Activated naive CD8-positive, alpha-beta T cell (primary cell): ENCODE results near the gene CISH.
A peak's percentile ranks its signal among the peaks of the same experiment; 100 is the strongest.

Experiments used
- H3K27ac Mint-ChIP-seq: one replicate; pipeline ENCODE4 v1.8.0; 2021; ENCODE audit warnings: mixed read lengths
- H3K27me3 Mint-ChIP-seq: one replicate; pipeline ENCODE4 v1.8.0; 2021; ENCODE audit warnings: mixed read lengths
- H3K36me3 Mint-ChIP-seq: one replicate; pipeline ENCODE4 v1.8.0; 2021; ENCODE audit warnings: mixed read lengths
- H3K4me1 Mint-ChIP-seq: one replicate; pipeline ENCODE4 v1.8.0; 2021; ENCODE audit warnings: low read depth, mixed read lengths
- H3K4me3 Mint-ChIP-seq: one replicate; pipeline ENCODE4 v1.8.0; 2021; ENCODE audit warnings: mild to moderate bottlenecking, mixed read lengths
- H3K9me3 Mint-ChIP-seq: one replicate; pipeline ENCODE4 v1.8.0; 2021; ENCODE audit warnings: low read depth, mixed read lengths

CISH gene

DNA sequence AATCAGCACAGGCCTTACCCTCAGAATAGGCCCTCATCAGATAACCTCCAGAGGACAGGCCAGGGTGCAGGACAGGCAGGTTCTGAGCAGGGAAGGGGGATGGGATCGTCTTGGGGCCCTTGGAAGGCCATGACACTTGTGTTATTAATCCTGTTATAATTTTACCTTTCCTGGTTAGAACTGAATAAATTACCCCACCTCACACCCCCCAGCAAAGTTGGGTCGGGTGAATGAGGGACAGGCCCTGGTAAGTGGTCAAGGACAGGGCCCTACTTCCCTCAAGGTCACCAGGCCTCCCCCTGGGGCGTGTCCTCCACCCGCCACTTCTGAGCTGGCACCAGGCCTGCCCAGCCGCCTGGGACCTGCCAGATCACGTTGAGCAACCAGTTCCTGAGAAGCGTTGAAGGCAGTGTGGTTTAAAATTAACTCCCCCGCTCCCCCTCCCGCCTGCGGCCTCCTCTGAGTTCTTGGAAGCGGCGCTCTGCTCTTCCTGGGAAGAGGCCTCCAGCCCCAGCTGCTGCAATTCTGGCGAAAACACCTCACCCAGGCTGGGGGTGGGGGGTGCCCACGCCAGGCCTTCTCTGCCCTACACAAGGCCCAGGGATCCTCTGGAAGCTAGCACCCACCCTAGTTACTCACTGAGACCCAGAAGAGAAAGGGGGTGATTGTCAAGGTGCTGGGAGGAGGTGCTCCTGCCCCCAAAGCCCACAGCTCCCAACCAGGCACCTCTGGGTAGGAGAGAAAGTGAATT, 10.6 kb downstream of the CISH start:
- Mint-ChIP-seq H3K27ac (peak overlapping the region; percentile 100), H3K27me3 (no peaks in the 10 kb centered on the region), H3K4me1 (peaks cover 80% of the 10 kb centered on the region), H3K9me3 (no peaks in the 10 kb centered on the region), H3K36me3 (peaks cover 15% of the 10 kb centered on the region), H3K4me3 (peak overlapping the region; percentile 97)

DNA sequence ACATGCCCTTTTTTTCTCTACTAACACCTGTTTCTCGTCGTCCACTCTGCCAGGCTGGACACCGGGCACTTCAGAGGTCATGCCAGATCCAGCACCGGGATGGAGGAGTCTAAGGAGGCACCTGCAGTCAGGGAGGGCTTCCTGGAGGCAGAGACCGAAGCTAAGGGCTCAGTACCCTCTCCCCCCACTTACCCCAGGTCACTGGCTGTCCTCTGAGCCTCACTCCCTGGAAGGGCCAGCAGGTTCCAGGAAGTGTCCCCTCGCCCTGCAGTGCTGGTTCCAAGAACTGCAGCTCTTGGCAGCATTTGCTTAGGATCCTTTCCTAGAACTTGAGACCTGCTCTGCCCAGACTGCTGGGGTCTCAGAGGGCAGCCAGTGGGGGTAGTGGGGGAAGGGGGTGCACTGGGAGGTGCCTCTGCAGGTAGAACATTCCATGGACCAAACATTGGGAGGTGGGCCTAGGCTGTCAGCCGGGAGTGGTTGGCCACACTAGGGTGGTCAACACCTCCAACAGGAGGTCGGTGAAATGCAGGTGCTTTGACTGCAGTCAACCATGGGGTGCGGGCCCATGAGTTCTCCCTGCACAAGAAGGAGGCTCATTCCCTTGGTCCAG, 11.3 kb downstream of the CISH start:
- H3K4me1 Mint-ChIP-seq, result peaks cover 80% of the 10 kb centered on the region
- H3K27me3 Mint-ChIP-seq, result no peaks in the 10 kb centered on the region
- peaks cover 7% of the 10 kb centered on the region for H3K36me3 Mint-ChIP-seq
- H3K4me3 Mint-ChIP-seq, result peak overlapping the region; percentile 97
- H3K27ac Mint-ChIP-seq, result peak overlapping the region; percentile 100
- H3K9me3 Mint-ChIP-seq, result no peaks in the 10 kb centered on the region

DNA sequence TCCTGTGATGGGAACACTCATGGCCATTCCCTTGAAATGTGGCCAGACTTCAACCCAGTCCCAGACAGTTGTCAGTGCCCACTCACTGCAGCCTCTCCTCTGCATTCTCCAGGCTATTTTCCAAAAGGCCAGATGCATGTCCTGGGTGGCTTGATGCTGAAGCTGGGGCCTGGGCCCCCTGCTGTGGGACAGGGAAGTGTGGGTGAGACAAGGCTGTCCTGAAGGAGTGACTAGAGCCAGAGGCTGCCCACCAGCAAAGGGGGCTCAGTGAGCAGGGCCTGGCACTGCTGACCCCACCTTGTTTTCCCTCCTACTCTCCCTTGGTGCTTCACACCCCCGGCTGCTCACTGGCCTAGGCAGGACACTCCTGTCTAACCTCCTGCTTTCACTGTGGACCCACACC, 11.9 kb downstream of the CISH start:
- no peaks in the 10 kb centered on the region for H3K27me3 Mint-ChIP-seq
- H3K4me3 Mint-ChIP-seq, result peak overlapping the region; percentile 97
- peaks cover 8% of the 10 kb centered on the region for H3K36me3 Mint-ChIP-seq
- no peaks in the 10 kb centered on the region for H3K9me3 Mint-ChIP-seq
- H3K4me1 Mint-ChIP-seq, result peaks cover 80% of the 10 kb centered on the region
- H3K27ac Mint-ChIP-seq, result peak overlapping the region; percentile 100

DNA sequence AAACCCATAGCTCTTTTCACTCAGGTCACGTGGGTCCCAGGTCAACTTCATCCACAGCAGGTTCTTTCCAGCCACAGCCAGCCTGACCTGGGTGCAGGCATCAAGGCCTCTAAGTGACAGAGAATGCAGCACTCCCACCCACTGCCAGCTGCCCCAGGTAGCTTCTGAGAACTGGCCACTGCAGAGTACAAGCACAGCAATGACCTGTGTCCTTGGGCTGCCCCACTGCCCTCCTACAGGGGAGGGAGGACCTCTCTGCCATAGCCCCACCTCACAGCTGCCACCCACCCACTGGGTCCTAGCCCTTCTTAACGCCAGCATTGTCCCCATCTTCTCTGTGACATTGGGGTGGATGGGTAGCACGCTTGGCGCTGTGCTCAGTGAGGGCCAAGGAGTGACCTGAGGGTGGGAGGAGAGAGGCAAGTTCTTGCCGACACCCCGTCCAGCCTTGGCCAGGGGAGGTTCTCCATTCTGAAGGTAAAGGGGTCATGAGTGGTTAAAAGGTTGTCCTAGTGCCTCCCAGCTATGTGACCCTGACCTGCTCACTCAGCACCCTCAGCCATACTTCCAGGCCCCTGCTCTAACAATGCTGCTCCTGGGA, 12.4 kb downstream of the CISH start:
- peak overlapping the region; percentile 27 for H3K4me3 Mint-ChIP-seq
- H3K9me3 Mint-ChIP-seq, result no peaks in the 10 kb centered on the region
- H3K36me3 Mint-ChIP-seq, result peaks cover 4% of the 10 kb centered on the region
- peak overlapping the region; percentile 100 for H3K27ac Mint-ChIP-seq
- peaks cover 80% of the 10 kb centered on the region for H3K4me1 Mint-ChIP-seq
- H3K27me3 Mint-ChIP-seq, result no peaks in the 10 kb centered on the region

DNA sequence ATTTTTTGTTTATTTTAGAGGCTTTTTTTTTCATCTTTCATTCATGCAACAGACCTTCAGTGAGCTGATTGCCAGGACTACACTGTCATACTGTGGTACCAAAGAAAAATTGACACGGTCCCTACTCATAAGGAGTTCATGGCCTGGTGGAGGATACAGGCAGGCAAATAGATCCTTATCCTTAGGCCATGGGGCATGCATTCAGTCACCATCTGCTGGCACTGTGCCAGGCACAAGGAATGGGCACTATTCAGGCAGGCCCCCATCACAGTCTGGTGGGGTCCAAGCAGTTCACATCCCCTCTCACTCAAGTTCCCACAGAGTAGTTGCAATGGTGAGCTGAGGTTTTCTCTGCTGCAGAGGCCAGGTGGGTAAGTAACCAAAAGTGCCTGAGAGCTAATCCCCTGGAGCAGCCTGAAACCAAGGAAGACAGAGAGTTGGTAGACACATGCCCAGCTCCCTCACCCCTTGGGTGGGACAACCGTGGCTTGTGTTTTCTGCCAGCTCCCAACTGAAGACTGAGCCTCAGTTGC, 17.3 kb downstream of the CISH start:
- Mint-ChIP-seq H3K9me3 (no peaks in the 10 kb centered on the region), H3K27ac (peak overlapping the region; percentile 99), H3K36me3 (peaks cover 2% of the 10 kb centered on the region), H3K27me3 (no peaks in the 10 kb centered on the region), H3K4me3 (peak overlapping the region; percentile 13), H3K4me1 (peaks cover 72% of the 10 kb centered on the region)

DNA sequence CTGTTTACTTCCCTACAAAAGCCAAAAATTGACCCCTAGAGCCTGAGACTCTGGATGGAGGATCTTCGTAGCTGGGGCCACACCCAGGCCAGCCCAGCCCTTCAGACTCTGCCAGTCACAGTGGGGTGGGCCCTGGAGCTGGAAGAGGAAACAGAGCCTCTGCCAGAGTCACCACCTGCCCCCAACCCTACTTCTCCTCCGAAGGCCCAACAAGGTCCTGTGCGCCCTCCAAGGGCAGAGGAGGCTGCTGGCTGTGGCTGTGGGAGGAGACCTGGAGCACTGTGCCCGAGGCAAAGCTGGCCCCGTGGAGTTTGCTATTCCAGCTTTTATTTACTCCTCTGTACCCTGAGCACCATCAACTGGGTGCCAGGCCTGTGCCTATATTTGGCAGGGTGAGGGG, 19.0 kb downstream of the CISH start:
- H3K9me3 Mint-ChIP-seq, result no peaks in the 10 kb centered on the region
- H3K27me3 Mint-ChIP-seq, result no peaks in the 10 kb centered on the region
- peak overlapping the region; percentile 99 for H3K27ac Mint-ChIP-seq
- H3K4me1 Mint-ChIP-seq, result peaks cover 77% of the 10 kb centered on the region
- peak overlapping the region; percentile 67 for H3K4me3 Mint-ChIP-seq
- H3K36me3 Mint-ChIP-seq, result peaks cover 5% of the 10 kb centered on the region

DNA sequence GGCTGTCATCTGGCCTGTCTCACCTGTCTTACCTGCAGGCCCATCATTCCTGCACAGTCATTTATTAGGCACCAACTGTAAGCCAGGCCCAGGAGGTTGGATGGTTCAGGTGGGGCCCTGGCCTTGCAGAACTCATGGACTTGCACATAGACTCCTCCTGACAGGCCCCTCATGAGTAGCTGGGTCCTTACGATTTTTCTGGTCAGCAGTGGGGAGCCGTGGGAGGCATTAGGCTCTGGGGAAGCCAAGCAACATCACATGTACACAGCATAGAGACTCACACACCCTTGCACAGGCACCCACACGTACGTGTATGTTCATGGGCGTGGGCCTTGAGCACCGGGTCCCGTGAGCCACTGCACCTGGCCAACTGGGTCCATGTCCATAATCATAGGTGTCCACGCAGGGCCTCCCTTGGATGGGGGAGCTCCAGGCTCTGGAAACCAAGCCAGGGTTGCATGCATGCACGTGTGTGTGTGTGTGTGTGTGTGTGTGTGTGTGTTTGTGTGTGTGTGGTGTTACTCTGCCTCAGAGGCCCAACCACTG, 20.3 kb downstream of the CISH start:
- Mint-ChIP-seq H3K9me3 (no peaks in the 10 kb centered on the region), H3K4me3 (peak overlapping the region; percentile 72), H3K27me3 (no peaks in the 10 kb centered on the region), H3K4me1 (peaks cover 90% of the 10 kb centered on the region), H3K27ac (peak overlapping the region; percentile 99), H3K36me3 (peaks cover 5% of the 10 kb centered on the region)

DNA sequence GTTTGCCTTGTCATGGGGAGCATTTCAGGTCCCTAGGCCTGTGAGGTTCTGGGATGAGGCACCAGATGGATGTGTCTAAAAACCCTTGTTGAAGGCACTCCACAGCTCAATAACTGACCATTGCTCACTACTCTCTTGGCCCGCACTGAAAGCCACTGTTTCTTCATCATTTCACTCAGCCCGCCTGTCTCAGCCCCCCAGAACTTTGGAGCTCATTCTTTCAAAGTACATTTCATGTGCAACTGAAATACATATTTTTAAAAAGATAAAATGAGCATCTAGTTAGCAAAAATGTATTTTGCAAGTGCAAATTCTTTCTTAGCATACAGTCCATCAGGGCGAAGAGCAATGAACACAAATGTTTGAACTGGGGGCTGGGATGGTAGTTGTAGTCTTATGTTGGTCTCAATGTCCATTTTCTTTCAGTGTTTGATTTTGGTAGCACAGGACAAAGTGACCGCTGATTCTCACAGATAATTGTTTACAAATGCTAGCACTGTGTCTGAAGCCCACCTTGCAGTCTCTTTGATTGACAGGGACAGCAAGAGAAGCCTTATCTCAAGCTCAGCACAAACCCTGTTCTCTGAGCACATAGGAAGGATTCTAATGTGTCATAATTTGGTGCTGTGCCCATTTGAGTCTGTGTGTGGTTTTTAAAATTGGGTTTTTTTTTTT, 22.7 kb downstream of the CISH start:
- Mint-ChIP-seq H3K27me3 (no peaks in the 10 kb centered on the region), H3K27ac (peak overlapping the region; percentile 99), H3K4me1 (peaks cover 86% of the 10 kb centered on the region), H3K4me3 (peak overlapping the region; percentile 63), H3K36me3 (peaks cover 9% of the 10 kb centered on the region), H3K9me3 (no peaks in the 10 kb centered on the region)

DNA sequence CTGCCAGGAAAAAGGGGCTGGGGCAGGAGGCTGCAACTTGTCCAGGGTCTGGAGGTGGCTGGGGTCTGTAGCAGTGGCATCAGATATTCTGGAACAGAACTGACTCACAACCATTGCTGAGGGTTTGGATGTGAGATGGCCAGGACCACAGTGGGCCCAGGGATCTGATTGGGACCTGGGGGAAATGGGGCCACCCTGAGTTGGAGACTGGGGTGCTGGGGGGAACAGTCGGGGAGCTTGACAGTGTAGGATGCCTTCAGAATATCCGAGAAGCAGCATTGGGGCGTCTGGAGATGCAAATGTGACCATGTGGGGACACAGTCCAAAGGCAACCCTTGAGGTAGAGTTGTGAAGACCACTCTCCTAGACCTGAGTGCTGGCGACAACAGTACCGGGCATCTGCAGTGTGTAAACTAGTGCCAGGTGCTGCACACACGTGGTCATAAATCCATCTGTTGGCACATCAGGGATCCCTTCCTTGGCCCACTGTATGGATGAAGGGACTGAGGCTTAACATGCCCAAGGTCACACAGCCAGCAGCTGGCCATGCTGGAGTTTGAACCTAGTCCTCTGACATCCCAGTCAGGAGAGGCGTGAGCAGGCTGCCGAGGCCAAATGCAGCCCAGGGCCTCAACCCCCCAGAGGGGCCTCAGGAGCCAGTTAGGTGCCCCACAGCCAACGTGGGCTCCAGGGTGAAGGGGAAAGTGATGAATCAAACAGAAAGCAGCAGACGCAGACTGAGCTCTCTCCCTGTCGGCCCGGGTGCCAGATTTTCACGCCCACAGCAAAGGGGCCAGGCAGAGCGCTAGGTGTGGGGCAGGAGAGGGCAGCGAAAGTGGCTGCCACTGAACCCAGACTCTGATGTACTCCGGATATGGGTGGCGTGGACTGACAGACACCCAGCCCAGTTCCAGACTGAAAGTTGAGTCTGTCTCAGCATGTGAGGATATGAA, 23.5 kb downstream of the CISH start:
- H3K9me3 Mint-ChIP-seq, result no peaks in the 10 kb centered on the region
- no peaks in the 10 kb centered on the region for H3K27me3 Mint-ChIP-seq
- peaks cover 84% of the 10 kb centered on the region for H3K4me1 Mint-ChIP-seq
- peak overlapping the region; percentile 99 for H3K27ac Mint-ChIP-seq
- H3K36me3 Mint-ChIP-seq, result peaks cover 12% of the 10 kb centered on the region
- peak overlapping the region; percentile 63 for H3K4me3 Mint-ChIP-seq

DNA sequence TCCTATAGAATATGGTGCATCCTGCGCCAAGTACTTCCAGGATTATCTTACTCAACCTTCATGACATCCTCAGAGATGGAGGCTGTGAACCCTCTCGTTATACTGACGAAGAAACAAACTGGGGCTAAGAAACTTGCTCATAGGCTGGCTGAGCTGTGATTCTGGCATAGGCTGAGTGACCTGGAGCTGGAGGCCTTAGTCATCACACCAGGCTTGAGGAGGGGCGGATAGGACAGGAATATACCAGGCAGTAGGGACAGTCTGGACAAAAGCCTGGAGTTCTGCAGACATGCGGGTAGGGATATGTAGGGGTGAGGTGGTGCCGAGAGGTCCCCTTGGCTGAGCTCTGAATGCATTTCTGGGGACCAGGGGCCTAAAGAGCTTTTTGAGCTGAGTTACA, 24.2 kb downstream of the CISH start:
- H3K27me3 Mint-ChIP-seq, result no peaks in the 10 kb centered on the region
- peak overlapping the region; percentile 63 for H3K4me3 Mint-ChIP-seq
- H3K4me1 Mint-ChIP-seq, result peaks cover 82% of the 10 kb centered on the region
- H3K36me3 Mint-ChIP-seq, result peaks cover 12% of the 10 kb centered on the region
- no peaks in the 10 kb centered on the region for H3K9me3 Mint-ChIP-seq
- H3K27ac Mint-ChIP-seq, result peak overlapping the region; percentile 99

DNA sequence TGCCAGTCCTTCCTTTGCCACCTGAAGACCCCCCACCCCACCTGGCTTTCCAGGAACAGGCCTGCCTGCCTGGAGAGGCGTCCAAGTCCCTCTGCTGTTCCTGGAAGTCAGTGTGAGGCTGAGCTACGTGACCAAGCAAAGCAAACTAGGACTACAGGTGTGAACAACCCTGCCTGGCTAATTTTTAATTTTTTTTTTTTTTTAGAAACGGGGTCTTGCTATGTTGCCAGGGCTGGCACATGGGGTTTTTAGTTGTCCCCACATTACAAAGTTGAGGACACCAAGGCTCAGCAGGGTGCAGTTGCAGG, 24.9 kb downstream of the CISH start:
- no peaks in the 10 kb centered on the region for H3K9me3 Mint-ChIP-seq
- H3K4me1 Mint-ChIP-seq, result peaks cover 82% of the 10 kb centered on the region
- H3K27ac Mint-ChIP-seq, result peak overlapping the region; percentile 99
- H3K36me3 Mint-ChIP-seq, result peaks cover 12% of the 10 kb centered on the region
- no peaks in the 10 kb centered on the region for H3K27me3 Mint-ChIP-seq
- no peak overlapping the region for H3K4me3 Mint-ChIP-seq

DNA sequence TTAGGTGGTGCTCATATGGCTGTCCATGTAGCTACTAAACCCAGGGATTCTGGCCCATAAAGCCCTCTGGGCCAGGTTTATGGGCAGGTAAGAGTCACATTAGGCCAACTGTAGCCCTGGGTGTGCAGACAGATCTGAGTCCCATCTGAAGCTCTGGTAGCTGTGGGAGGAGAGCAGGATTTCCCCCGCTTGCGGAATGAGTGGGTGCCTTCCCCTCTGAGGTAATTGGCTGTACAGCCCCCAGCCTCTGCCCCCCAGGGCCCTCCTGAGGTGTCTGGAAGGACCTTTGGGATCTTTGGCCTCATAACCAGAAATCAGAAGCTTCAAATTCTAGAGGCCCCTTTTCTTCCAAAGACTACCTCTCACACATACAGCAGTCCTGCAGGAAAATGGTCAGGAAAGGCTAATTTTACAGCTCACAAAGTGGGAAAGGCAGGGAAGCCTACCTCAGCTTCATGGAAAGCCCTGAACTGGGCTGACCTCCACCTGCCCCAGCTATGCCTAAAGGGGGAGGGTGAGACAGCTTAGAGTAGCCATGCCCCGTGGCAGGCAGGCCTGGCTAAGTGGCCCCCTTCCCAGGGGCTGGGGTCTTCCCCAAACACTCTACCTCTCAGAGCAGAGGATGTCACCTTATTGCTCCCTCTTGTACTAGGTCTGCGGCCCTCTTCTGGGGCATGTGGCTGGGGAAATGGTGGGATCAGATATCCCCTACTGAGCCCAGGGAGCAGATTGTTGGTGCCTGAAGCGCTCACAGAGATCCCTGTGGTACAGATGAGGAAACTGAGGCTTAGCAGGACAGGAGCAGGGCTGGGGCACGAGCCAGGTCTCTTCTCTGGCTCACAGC, 25.4 kb downstream of the CISH start:
- Mint-ChIP-seq H3K4me3 (peak overlapping the region; percentile 25), H3K27me3 (no peaks in the 10 kb centered on the region), H3K36me3 (peaks cover 15% of the 10 kb centered on the region), H3K27ac (peak overlapping the region; percentile 99), H3K4me1 (peaks cover 83% of the 10 kb centered on the region), H3K9me3 (no peaks in the 10 kb centered on the region)

DNA sequence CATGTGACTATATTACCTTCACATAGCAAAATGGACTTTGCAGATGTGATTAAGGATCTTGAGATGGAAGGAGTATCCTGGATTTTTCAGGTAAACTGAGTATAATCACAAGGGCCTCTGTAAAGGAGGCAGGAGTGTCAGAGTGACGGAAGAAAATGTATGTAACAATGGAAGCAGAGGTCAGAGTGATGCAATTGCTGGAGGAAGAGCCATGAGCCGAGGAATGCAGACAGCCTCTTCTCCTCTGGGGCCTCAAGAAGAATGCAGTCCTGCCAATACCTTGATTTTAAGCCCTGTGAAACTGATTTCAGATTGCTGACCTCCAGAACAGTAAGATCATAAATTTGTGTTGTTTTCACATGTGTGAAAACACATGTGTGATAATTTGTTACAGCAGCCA, 27.2 kb downstream of the CISH start:
- Mint-ChIP-seq H3K27ac (peak overlapping the region; percentile 99), H3K36me3 (peaks cover 15% of the 10 kb centered on the region), H3K4me3 (no peak overlapping the region), H3K27me3 (no peaks in the 10 kb centered on the region), H3K4me1 (peaks cover 80% of the 10 kb centered on the region), H3K9me3 (no peaks in the 10 kb centered on the region)
